Raji (cell line): ENCODE results near the gene STX5.

Experiments
- POLR2A ChIP-seq: IDR thresholded peaks from 2 replicates; pipeline ENCODE4 v1.6.1; 2011; ENCODE audit warnings: low read depth, low read length, control low read depth; ENCODE audit not compliant: insufficient read depth

The STX5 gene

GRCh38 chr11:62855571-62856332 is 23.9 kb upstream of the STX5 start:
- TF ChIP-seq POLR2A = peak; percentile 100

- no peak for TF ChIP-seq POLR2A
Observed at GRCh38 chr11:62854825-62855570, 23.1 kb upstream of the STX5 start.

- no peak for TF ChIP-seq POLR2A
Observed at GRCh38 chr11:62854013-62854824, 22.4 kb upstream of the STX5 start.

GRCh38 chr11:62853279-62853965 is 21.6 kb upstream of the STX5 start:
- no peak for TF ChIP-seq POLR2A

GRCh38 chr11:62852523-62853188 is 20.8 kb upstream of the STX5 start:
- TF ChIP-seq POLR2A = peak; percentile 15; the same call in 1 of the 2 replicates

- TF ChIP-seq POLR2A = 0 out of 2 replicates have a peak, but pooled peaks have one; percentile 13
Observed at GRCh38 chr11:62851807-62852522, 20.1 kb upstream of the STX5 start.

- peak; percentile 51 for TF ChIP-seq POLR2A
Observed at GRCh38 chr11:62850911-62851806, 19.3 kb upstream of the STX5 start.

- no peak for TF ChIP-seq POLR2A
Observed at GRCh38 chr11:62847767-62848314, 16.0 kb upstream of the STX5 start.

GRCh38 chr11:62846177-62846576 is 14.3 kb upstream of the STX5 start:
- TF ChIP-seq POLR2A = no peak

GRCh38 chr11:62844154-62844553 is 12.3 kb upstream of the STX5 start:
- TF ChIP-seq POLR2A = no peak

- no peak for TF ChIP-seq POLR2A
Observed at GRCh38 chr11:62843466-62843865, 11.6 kb upstream of the STX5 start.

- TF ChIP-seq POLR2A = no peak
Observed at GRCh38 chr11:62842171-62842741, 10.4 kb upstream of the STX5 start.

GRCh38 chr11:62841361-62842170 is 9.7 kb upstream of the STX5 start:
- peak; percentile 100 for TF ChIP-seq POLR2A
